ENCODE data around the gene ATL3.

DNA sequence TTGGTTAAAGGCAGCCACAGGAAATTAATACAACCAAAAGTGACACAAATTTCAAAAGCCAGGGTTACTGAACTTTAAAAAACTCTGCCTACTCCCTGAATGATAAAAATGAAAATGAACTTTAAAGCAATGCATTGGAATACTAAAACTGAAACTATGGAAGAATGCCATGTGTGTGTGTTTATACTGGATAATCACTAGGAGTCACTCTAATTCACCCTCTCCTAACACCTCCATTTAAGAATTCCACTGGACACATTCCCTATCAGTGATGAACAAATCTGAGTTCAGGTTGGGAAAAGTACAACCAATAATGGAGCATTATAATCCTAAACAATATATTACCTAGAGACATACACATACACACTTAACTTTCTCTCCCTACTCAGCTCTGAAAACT, 29.4 kb downstream of the ATL3 start:
- TF ChIP-seq, protein P1, sequence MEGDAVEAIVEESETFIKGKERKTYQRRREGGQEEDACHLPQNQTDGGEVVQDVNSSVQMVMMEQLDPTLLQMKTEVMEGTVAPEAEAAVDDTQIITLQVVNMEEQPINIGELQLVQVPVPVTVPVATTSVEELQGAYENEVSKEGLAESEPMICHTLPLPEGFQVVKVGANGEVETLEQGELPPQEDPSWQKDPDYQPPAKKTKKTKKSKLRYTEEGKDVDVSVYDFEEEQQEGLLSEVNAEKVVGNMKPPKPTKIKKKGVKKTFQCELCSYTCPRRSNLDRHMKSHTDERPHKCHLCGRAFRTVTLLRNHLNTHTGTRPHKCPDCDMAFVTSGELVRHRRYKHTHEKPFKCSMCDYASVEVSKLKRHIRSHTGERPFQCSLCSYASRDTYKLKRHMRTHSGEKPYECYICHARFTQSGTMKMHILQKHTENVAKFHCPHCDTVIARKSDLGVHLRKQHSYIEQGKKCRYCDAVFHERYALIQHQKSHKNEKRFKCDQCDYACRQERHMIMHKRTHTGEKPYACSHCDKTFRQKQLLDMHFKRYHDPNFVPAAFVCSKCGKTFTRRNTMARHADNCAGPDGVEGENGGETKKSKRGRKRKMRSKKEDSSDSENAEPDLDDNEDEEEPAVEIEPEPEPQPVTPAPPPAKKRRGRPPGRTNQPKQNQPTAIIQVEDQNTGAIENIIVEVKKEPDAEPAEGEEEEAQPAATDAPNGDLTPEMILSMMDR (IDR thresholded peaks at IDR 0.05 in 4 of 5, conservative IDR thresholded peaks at IDR 0.05 in 1 of 5) = no peak
- TF ChIP-seq POLR2A (IDR thresholded peaks at IDR 0.05) = no peak

All from gastrocnemius medialis (tissue), 4 donors.